OCI-LY1 (cell line): ENCODE measurements around the gene PER1.

Experiments used
- CTCF ChIP-seq: fragments of 200-600 bp; sonication (generic), shearing (Covaris generic); IDR thresholded peaks from 2 replicates; pipeline ENCODE4 v1.5.1; 2017; ENCODE audit warnings: mild to moderate bottlenecking, antibody characterized with exemption, low read length, moderate library complexity, mixed read lengths
- EZH2 ChIP-seq: fragments of 200-600 bp; sonication (generic), shearing (Covaris generic); IDR thresholded peaks from 2 replicates; pipeline ENCODE4 v1.8.0; 2017; ENCODE audit warnings: borderline replicate concordance, mixed run types, mild to moderate bottlenecking, antibody characterized with exemption, low read length, moderate library complexity, mixed read lengths

GRCh38 chr17:8159459-8160223 is 7.4 kb upstream of the PER1 start:
- TF ChIP-seq CTCF (no peak), EZH2 (no peak)
